IMR-90 (cell line): ENCODE results near the gene ATP11A. TPM values are rescaled to one million over a fixed set of nuclear protein-coding genes. Genes with fewer than 3 reads are reported as not detected.

Experiments used
- ATAC-seq: fragments of 200-7000 bp; cut with Tn5 transposase; 2 replicates; pipeline ENCODE4 v1.9.1; 2020; ENCODE audit warnings: low read depth, mild to moderate bottlenecking, moderate library complexity
- BruUV-seq: library from RNA; stranded (reverse); fragments of 400-500 nt; replicated peaks from 2 replicates; lab custom pipeline; 2021; lab: Mats Ljungman, UMichigan
- CTCF ChIA-PET: fragments of 300-600 bp; formaldehyde crosslinking; extraction: SDS; loops from one replicate; lab custom pipeline; 2021; ENCODE audit warnings: antibody characterized with exemption; lab: Yijun Ruan, JAX
- POLR2A ChIA-PET: fragments of 300-600 bp; sonication (Branson Sonifier 250); formaldehyde crosslinking; loops from one replicate; lab custom pipeline; 2022; ENCODE audit warnings: antibody characterized with exemption; ENCODE audit not compliant: unreplicated experiment; lab: Charles Lee
- DNase-seq: peaks from one replicate; pipeline ENCODE4 v3.0.0; 2013
- H2AFZ ChIP-seq: replicated peaks from 2 replicates; pipeline ENCODE3; 2013; ENCODE audit warnings: low read length, mild to moderate bottlenecking; ENCODE audit not compliant: poor library complexity
- H2AK5ac ChIP-seq: 2 replicates; pipeline ENCODE4 v1.6.1; 2013; ENCODE audit warnings: low read depth, low read length, inconsistent platforms
- H2AK9ac ChIP-seq: replicated peaks from 2 replicates; pipeline ENCODE3; 2013; ENCODE audit warnings: mild to moderate bottlenecking, low read depth, low read length, moderate library complexity; ENCODE audit not compliant: poor library complexity
- H2BK120ac ChIP-seq: 2 replicates; pipeline ENCODE4 v1.6.1; 2013; ENCODE audit warnings: low read depth, low read length, inconsistent platforms
- H2BK15ac ChIP-seq: 3 replicates; pipeline ENCODE4 v1.6.1; 2013; ENCODE audit warnings: low read depth, low read length, inconsistent platforms
- H2BK20ac ChIP-seq: 2 replicates; pipeline ENCODE4 v1.6.1; 2013; ENCODE audit warnings: low read depth, mild to moderate bottlenecking, inconsistent platforms, low read length, moderate library complexity
- H2BK5ac ChIP-seq: 2 replicates; pipeline ENCODE4 v1.6.1; 2013; ENCODE audit warnings: mild to moderate bottlenecking, low read depth, low read length, inconsistent platforms; ENCODE audit not compliant: poor library complexity, severe bottlenecking
- H3K14ac ChIP-seq: replicated peaks from 2 replicates; pipeline ENCODE4 v1.6.1; 2013; ENCODE audit warnings: low read depth, low read length, inconsistent platforms
- H3K18ac ChIP-seq: 2 replicates; pipeline ENCODE4 v1.6.1; 2013; ENCODE audit warnings: low read depth, low read length, control low read depth
- H3K23ac ChIP-seq: 2 replicates; pipeline ENCODE4 v1.6.1; 2013; ENCODE audit warnings: low read depth, low read length, inconsistent platforms
- H3K27ac ChIP-seq: 2 replicates; pipeline ENCODE4 v1.5.1; 2013; ENCODE audit warnings: mild to moderate bottlenecking, control low read depth, low read length; ENCODE audit not compliant: insufficient read depth
- H3K27me3 ChIP-seq: 2 replicates; pipeline ENCODE4 v1.6.1; 2013; ENCODE audit warnings: low read length; ENCODE audit not compliant: control insufficient read depth, insufficient read depth
- H3K36me3 ChIP-seq: 2 replicates; pipeline ENCODE4 v1.6.1; 2013; ENCODE audit warnings: low read length, mixed read lengths; ENCODE audit not compliant: control insufficient read depth, insufficient read depth
- H3K4ac ChIP-seq: 2 replicates; pipeline ENCODE4 v1.6.1; 2013; ENCODE audit warnings: low read depth, low read length, inconsistent platforms
- H3K4me1 ChIP-seq: 2 replicates; pipeline ENCODE4 v1.6.1; 2013; ENCODE audit warnings: low read length, mixed read lengths; ENCODE audit not compliant: control insufficient read depth, insufficient read depth
- H3K4me2 ChIP-seq: 2 replicates; pipeline ENCODE4 v1.6.1; 2013; ENCODE audit warnings: low read depth, mild to moderate bottlenecking, control low read depth, low read length, moderate library complexity
- H3K4me3 ChIP-seq: 2 replicates; pipeline ENCODE4 v1.5.1; 2013; ENCODE audit warnings: low read depth, mild to moderate bottlenecking, control low read depth, low read length, moderate library complexity; ENCODE audit not compliant: insufficient read depth
- H3K56ac ChIP-seq: 2 replicates; pipeline ENCODE4 v1.6.1; 2013; ENCODE audit warnings: low read length, inconsistent platforms; ENCODE audit not compliant: insufficient read depth; ENCODE audit errors: extremely low read depth
- H3K79me1 ChIP-seq, 2 experiments: 2 replicates each; pipeline ENCODE4 v1.6.1; 2013; ENCODE audit warnings: low read length in 2 of 2, inconsistent platforms in 1 of 2, low read depth in 1 of 2
- H3K9ac ChIP-seq: 2 replicates; pipeline ENCODE4 v1.6.1; 2013; ENCODE audit warnings: low read depth, low read length, control low read depth
- H3K9me1 ChIP-seq: 2 replicates; pipeline ENCODE4 v1.6.1; 2013; ENCODE audit warnings: low read length, inconsistent platforms; ENCODE audit not compliant: insufficient read depth
- H3K9me3 ChIP-seq: 2 replicates; pipeline ENCODE4 v1.6.1; 2013; ENCODE audit warnings: low read length; ENCODE audit not compliant: control insufficient read depth, insufficient read depth
- H4K20me1 ChIP-seq: 2 replicates; pipeline ENCODE4 v1.6.1; 2013; ENCODE audit warnings: low read length, inconsistent platforms; ENCODE audit not compliant: insufficient read depth
- H4K5ac ChIP-seq: 2 replicates; pipeline ENCODE4 v1.6.1; 2013; ENCODE audit warnings: mild to moderate bottlenecking, low read depth, low read length, control low read depth
- H4K8ac ChIP-seq, 2 experiments: 2 replicates each; pipeline ENCODE4 v1.6.1; 2013; ENCODE audit warnings: low read depth in 2 of 2, low read length in 2 of 2, control low read depth in 1 of 2, inconsistent platforms in 1 of 2
- H4K91ac ChIP-seq: 2 replicates; pipeline ENCODE4 v1.6.1; 2013; ENCODE audit warnings: low read depth, low read length, inconsistent platforms; ENCODE audit not compliant: insufficient read depth
- BHLHE40 ChIP-seq: fragments of 150-350 bp; IDR thresholded peaks from 2 replicates; pipeline ENCODE4 v1.6.1; 2016; ENCODE audit warnings: mild to moderate bottlenecking, low read depth, low read length
- CEBPB ChIP-seq: IDR thresholded peaks from 2 replicates; pipeline ENCODE4 v1.6.1; 2012; ENCODE audit warnings: low read depth, low read length, improper control_type of control experiment
- CHD1 ChIP-seq: IDR thresholded peaks from 2 replicates; pipeline ENCODE4 v1.6.1; 2012; ENCODE audit warnings: low read depth, low read length, improper control_type of control experiment
- CTCF ChIP-seq: conservative IDR thresholded peaks from 2 replicates; pipeline ENCODE4 v1.5.1; 2012; ENCODE audit warnings: mild to moderate bottlenecking, low read depth, low read length, improper control_type of control experiment
- FOS ChIP-seq: fragments of 150-350 bp; IDR thresholded peaks from 2 replicates; pipeline ENCODE4 v1.6.1; 2016; ENCODE audit warnings: low read depth, low read length
- MAFK ChIP-seq: IDR thresholded peaks from 2 replicates; pipeline ENCODE4 v1.6.1; 2012; ENCODE audit warnings: low read depth, low read length, improper control_type of control experiment
- MXI1 ChIP-seq: IDR thresholded peaks from 2 replicates; pipeline ENCODE4 v1.6.1; 2012; ENCODE audit warnings: low read depth, mild to moderate bottlenecking, low read length, moderate library complexity, borderline replicate concordance
- NFE2L2 ChIP-seq: fragments of 150-350 bp; IDR thresholded peaks from 2 replicates; pipeline ENCODE4 v1.6.1; 2016; ENCODE audit warnings: low read depth, mild to moderate bottlenecking, low read length
- POLR2A ChIP-seq: IDR thresholded peaks from 2 replicates; pipeline ENCODE4 v1.6.1; 2012; ENCODE audit warnings: mild to moderate bottlenecking, low read depth, low read length
- RCOR1 ChIP-seq: IDR thresholded peaks from 2 replicates; pipeline ENCODE4 v1.6.1; 2012; ENCODE audit warnings: mild to moderate bottlenecking, low read length, improper control_type of control experiment; ENCODE audit not compliant: insufficient replicate concordance
- RFX5 ChIP-seq: IDR thresholded peaks from 2 replicates; pipeline ENCODE4 v1.8.0; 2012; ENCODE audit warnings: low read depth, mild to moderate bottlenecking, low read length, moderate library complexity
- SMC3 ChIP-seq: fragments of 150-350 bp; IDR thresholded peaks from 2 replicates; pipeline ENCODE4 v1.6.1; 2016; ENCODE audit warnings: low read depth, mild to moderate bottlenecking, antibody characterized with exemption, low read length, moderate library complexity
- WGBS, 2 experiments: methylation state at CpG; one replicate each; pipeline versions ENCODE4 v1.1.5 to v1.1.7; 2013; ENCODE audit warnings: missing lambda C conversion rate in 2 of 2; ENCODE audit not compliant: insufficient read length in 1 of 2; ENCODE audit errors: extremely low coverage in 2 of 2; 5-methylcytosine and 5-hydroxymethylcytosine counted together
- dilution Hi-C: fragments of 300-500 bp; cut with HindIII; formaldehyde crosslinking; loops from one replicate; pipeline ENCODE4 v1.14.3; 2018; ENCODE audit warnings: low sequenced_read_pairs; ENCODE audit not compliant: unreplicated experiment
- in situ Hi-C: fragments of 300-500 bp; cut with MboI; formaldehyde crosslinking; loops from 3 replicates; pipeline ENCODE4 v1.14.3; 2019; ENCODE audit warnings: low sequenced_read_pairs, inconsistent platforms, mixed read lengths
- intact Hi-C: fragments of 100-400 bp; cut with micrococcal nuclease; formaldehyde crosslinking; loops from 2 replicates; pipeline ENCODE4 v1.10.0; 2022
- polyA plus RNA-seq, 3 experiments: library from polyadenylated mRNA; depleted of rRNA; stranded (reverse); fragments of >200 nt; gene quantifications; 2 replicates each; pipeline ENCODE4 v1.2.3, GENCODE V29; 2012; ENCODE audit warnings: low replicate concordance in 1 of 3
- total RNA-seq: library from RNA; depleted of rRNA; stranded (reverse); fragments of >200 nt; gene quantifications from 2 replicates; pipeline ENCODE4 v1.2.3, GENCODE V29; 2012
- TF ChIP-seq, protein P1 (sequence below): fragments of 150-350 bp; IDR thresholded peaks from 2 replicates; pipeline ENCODE4 v1.6.1; 2016; ENCODE audit warnings: low read depth, mild to moderate bottlenecking, low read length, moderate library complexity, borderline replicate concordance
- TF ChIP-seq, protein P2 (sequence below): fragments of 150-350 bp; IDR thresholded peaks from 2 replicates; pipeline ENCODE4 v1.6.1; 2017; ENCODE audit warnings: mild to moderate bottlenecking, antibody characterized with exemption, low read length, low read depth

Gene ATP11A
- total and polyA plus RNA-seq, 2 of the 4 experiments (the other 2 are of a cell fraction) = 8.4 to 12.0 TPM

GRCh38 chr13:112832811-112833210 is 143.0 kb downstream of the ATP11A start:
- Histone ChIP-seq H2BK5ac (no peak overlapping the region), H3K4ac (no peak overlapping the region), H4K91ac (no peak overlapping the region), H3K4me3 (no peak overlapping the region), H3K56ac (no peak overlapping the region), H2BK15ac (no peak overlapping the region), H3K9me3 (no peaks in the 10 kb centered on the region), H2BK120ac (no peak overlapping the region), H3K27ac (no peak overlapping the region), H3K4me2 (no peak overlapping the region), H4K20me1 (peaks cover 9% of the 10 kb centered on the region; the same call in 1 of the 2 replicates), H4K8ac (no peak overlapping the region), H3K4me1 (no peaks in the 10 kb centered on the region), H4K5ac (no peak overlapping the region), H3K79me1 (no peaks in the 10 kb centered on the region), H2AK9ac (no peak overlapping the region), H3K27me3 (no peaks in the 10 kb centered on the region), H3K18ac (no peak overlapping the region), H3K9me1 (peaks cover 7% of the 10 kb centered on the region), H3K14ac (no peak overlapping the region), H2BK20ac (no peak overlapping the region), H2AK5ac (no peak overlapping the region), H3K23ac (no peak overlapping the region), H3K36me3 (peaks cover 54% of the 10 kb centered on the region), H3K9ac (no peak overlapping the region), H2AFZ (no peak overlapping the region)
- no peak for DNase-seq
- no TSS peak for BruUV-seq
- in situ Hi-C loops = no loop called here
- WGBS, 2 experiments = 100% methylated on average over 1 of the region's 23 CpGs; no CpG with 5 or more reads in 1 of the 2 experiments
- intact Hi-C loops = no loop called here
- POLR2A ChIA-PET = no interaction called here
- no peak for ATAC-seq
- CTCF ChIA-PET = no interaction called here
- dilution Hi-C loops = no loop called here
- TF ChIP-seq CEBPB (no peak), MXI1 (no peak), CHD1 (no peak), RFX5 (no peak), MAFK (no peak), BHLHE40 (no peak), NFE2L2 (no peak), POLR2A (no peak), FOS (no peak), CTCF (no peak), SMC3 (no peak), RCOR1 (no peak)
- TF ChIP-seq, protein P1, sequence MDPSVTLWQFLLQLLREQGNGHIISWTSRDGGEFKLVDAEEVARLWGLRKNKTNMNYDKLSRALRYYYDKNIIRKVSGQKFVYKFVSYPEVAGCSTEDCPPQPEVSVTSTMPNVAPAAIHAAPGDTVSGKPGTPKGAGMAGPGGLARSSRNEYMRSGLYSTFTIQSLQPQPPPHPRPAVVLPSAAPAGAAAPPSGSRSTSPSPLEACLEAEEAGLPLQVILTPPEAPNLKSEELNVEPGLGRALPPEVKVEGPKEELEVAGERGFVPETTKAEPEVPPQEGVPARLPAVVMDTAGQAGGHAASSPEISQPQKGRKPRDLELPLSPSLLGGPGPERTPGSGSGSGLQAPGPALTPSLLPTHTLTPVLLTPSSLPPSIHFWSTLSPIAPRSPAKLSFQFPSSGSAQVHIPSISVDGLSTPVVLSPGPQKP = no peak
- TF ChIP-seq, protein P2, sequence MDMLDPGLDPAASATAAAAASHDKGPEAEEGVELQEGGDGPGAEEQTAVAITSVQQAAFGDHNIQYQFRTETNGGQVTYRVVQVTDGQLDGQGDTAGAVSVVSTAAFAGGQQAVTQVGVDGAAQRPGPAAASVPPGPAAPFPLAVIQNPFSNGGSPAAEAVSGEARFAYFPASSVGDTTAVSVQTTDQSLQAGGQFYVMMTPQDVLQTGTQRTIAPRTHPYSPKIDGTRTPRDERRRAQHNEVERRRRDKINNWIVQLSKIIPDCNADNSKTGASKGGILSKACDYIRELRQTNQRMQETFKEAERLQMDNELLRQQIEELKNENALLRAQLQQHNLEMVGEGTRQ = no peak
